B cell (primary cell): Measurements from ENCODE around the gene ZNF382. TPM values are rescaled to one million over a fixed set of nuclear protein-coding genes. Genes with fewer than 3 reads are reported as not detected.
A peak's percentile ranks its signal among the peaks of the same experiment; 100 is the strongest.

ENCODE experiments used
- ATAC-seq: fragments of 200-7000 bp; cut with Tn5 transposase; one replicate; pipeline ENCODE4 v1.10.0; 2021; ENCODE audit warnings: low read depth, mild to moderate bottlenecking, moderate number of reproducible peaks, moderate library complexity
- CTCF ChIA-PET: fragments of 350-600 bp; sonication (Branson Sonifier 250); formaldehyde crosslinking; loops from one replicate; lab custom pipeline; 2021; ENCODE audit warnings: antibody characterized with exemption, inconsistent platforms; lab: Charles Lee
- POLR2A ChIA-PET: fragments of 350-600 bp; sonication (Branson Sonifier 250); formaldehyde crosslinking; loops from one replicate; lab custom pipeline; 2021; ENCODE audit warnings: antibody characterized with exemption; lab: Charles Lee
- DNase-seq: peaks from one replicate; pipeline ENCODE4 v3.0.0; 2013
- H2AFZ ChIP-seq: 2 replicates; pipeline ENCODE4 v1.6.1; 2012; ENCODE audit warnings: mild to moderate bottlenecking, low read depth, low read length; ENCODE audit not compliant: insufficient read depth, poor library complexity, severe bottlenecking
- H3K27ac ChIP-seq, 2 donors: 1 replicate in 1 of 2; 2 replicates in 1 of 2; pipeline ENCODE4 v1.5.1; 2012 to 2013; ENCODE audit warnings: low read length in 2 of 2, mild to moderate bottlenecking in 2 of 2, moderate library complexity in 1 of 2
- H3K27me3 ChIP-seq, 4 experiments: fragments of 200-600 bp in 1 of 4; sonication (generic) in 1 of 4; replicated peaks in 1 of 4; 1 replicate in 2 of 4; 2 replicates in 2 of 4; pipeline versions ENCODE4 v1.6.1 to v1.7.0; 2013 to 2016; ENCODE audit warnings: low read length in 3 of 4, mild to moderate bottlenecking in 2 of 4, mixed read lengths in 1 of 4, moderate library complexity in 1 of 4; ENCODE audit not compliant: insufficient read depth in 4 of 4, control insufficient read depth in 3 of 4; ENCODE audit errors: control extremely low read depth in 1 of 4
- H3K36me3 ChIP-seq, 2 experiments: replicated peaks in 1 of 2; 1 replicate in 1 of 2; 2 replicates in 1 of 2; pipeline versions ENCODE4 v1.6.1 to v1.7.1; 2013; ENCODE audit warnings: low read length in 1 of 2; ENCODE audit not compliant: insufficient read depth in 2 of 2, control insufficient read depth in 1 of 2; ENCODE audit errors: control extremely low read depth in 1 of 2, extremely low read depth in 1 of 2
- H3K4me1 ChIP-seq, 2 donors: fragments of 200-600 bp in 1 of 2; sonication (generic) in 1 of 2; 1 replicate in 1 of 2; 2 replicates in 1 of 2; pipeline versions ENCODE4 v1.5.1 to v1.6.1; 2013 to 2017; ENCODE audit warnings: low read length in 2 of 2; ENCODE audit not compliant: control insufficient read depth in 2 of 2, insufficient read depth in 2 of 2
- H3K4me2 ChIP-seq: replicated peaks from 2 replicates; pipeline ENCODE3; 2012; ENCODE audit warnings: mild to moderate bottlenecking, low read depth, low read length; ENCODE audit not compliant: poor library complexity, severe bottlenecking
- H3K4me3 ChIP-seq, 5 experiments: fragments of 200-600 bp in 1 of 5; sonication (generic) in 1 of 5; 1 replicate in 3 of 5; 2 replicates in 2 of 5; pipeline versions ENCODE4 v1.5.1 to v1.7.0; 2011 to 2016; ENCODE audit warnings: low read length in 4 of 5, mild to moderate bottlenecking in 4 of 5, low read depth in 2 of 5, control low read depth in 1 of 5, moderate library complexity in 1 of 5; ENCODE audit not compliant: insufficient read depth in 1 of 5; ENCODE audit errors: control extremely low read depth in 1 of 5, extremely low read depth in 1 of 5
- H3K79me2 ChIP-seq: fragments of 200-600 bp; sonication (generic); one replicate; pipeline ENCODE4 v1.6.0; 2016; ENCODE audit warnings: low read length; ENCODE audit not compliant: control insufficient read depth, insufficient read depth
- H3K9ac ChIP-seq: fragments of 200-600 bp; sonication (generic); 2 replicates; pipeline ENCODE4 v1.6.1; 2017; ENCODE audit warnings: mild to moderate bottlenecking, low read length, moderate library complexity
- H3K9me3 ChIP-seq, 3 donors: one replicate each; pipeline versions ENCODE4 v1.6.1 to v1.7.1; 2013; ENCODE audit warnings: low read length in 2 of 3; ENCODE audit not compliant: control insufficient read depth in 2 of 3, insufficient read depth in 1 of 3; ENCODE audit errors: control extremely low read depth in 1 of 3
- H4K20me1 ChIP-seq: 2 replicates; pipeline ENCODE4 v1.6.0; 2012; ENCODE audit warnings: mild to moderate bottlenecking, low read length; ENCODE audit not compliant: insufficient read depth, control insufficient read depth, poor library complexity, severe bottlenecking
- H3K27ac Mint-ChIP-seq: one replicate; pipeline ENCODE4 v1.8.0; 2021; ENCODE audit warnings: mixed read lengths
- H3K27me3 Mint-ChIP-seq: one replicate; pipeline ENCODE4 v1.8.0; 2021; ENCODE audit warnings: mixed read lengths
- H3K4me1 Mint-ChIP-seq: one replicate; pipeline ENCODE4 v1.8.0; 2021; ENCODE audit warnings: mixed read lengths
- H3K4me3 Mint-ChIP-seq: one replicate; pipeline ENCODE4 v1.8.0; 2021; ENCODE audit warnings: mixed read lengths
- H3K9me3 Mint-ChIP-seq: one replicate; pipeline ENCODE4 v1.8.0; 2022; ENCODE audit warnings: mixed read lengths; ENCODE audit not compliant: insufficient read depth
- EZH2 ChIP-seq: IDR thresholded peaks from 2 replicates; pipeline ENCODE4 v1.6.1; 2012; ENCODE audit warnings: borderline replicate concordance, low read depth, mild to moderate bottlenecking, moderate library complexity, low read length; ENCODE audit not compliant: insufficient read depth, poor library complexity, severe bottlenecking
- WGBS: methylation state at CpG from one replicate; pipeline ENCODE4 v1.1.5; 2013; ENCODE audit warnings: missing lambda C conversion rate; ENCODE audit not compliant: insufficient coverage; 5-methylcytosine and 5-hydroxymethylcytosine counted together
- intact Hi-C: fragments of 100-400 bp; cut with micrococcal nuclease; formaldehyde crosslinking; loops from one replicate; pipeline ENCODE4 v1.10.0; 2022
- polyA plus RNA-seq: library from polyadenylated mRNA; depleted of rRNA; stranded (reverse); fragments of >200 nt; gene quantifications from 2 replicates; pipeline ENCODE4 v1.2.3, GENCODE V29; 2012
- total RNA-seq, 2 donors: library from RNA; stranded (reverse); fragments of 120-200 nt in 1 of 2; gene quantifications; 1 replicate in 1 of 2; 2 replicates in 1 of 2; pipeline versions ENCODE4 v1.2.3 to v1.2.4, GENCODE V29; 2013 to 2022
- TF ChIP-seq, protein P1 (sequence below): fragments of 200-600 bp; IDR thresholded peaks from one replicate; pipeline ENCODE4 v1.8.0; 2022; ENCODE audit warnings: antibody characterized with exemption, mild to moderate bottlenecking

The ZNF382 gene
- total and polyA plus RNA-seq, 2 donors (not counting 1 experiment from before 2014, with no cell fraction given) = 6.2 to 24.7 TPM

- no peaks in the 10 kb centered on the region for H3K27me3 Mint-ChIP-seq
- H3K9me3 Mint-ChIP-seq = no peaks in the 10 kb centered on the region
- Histone ChIP-seq H3K4me1 (peaks cover 18% of the 10 kb centered on the region in 2 donors), H3K27ac (peak overlapping the region in 1 of 2 donors; percentile 15), H3K9ac (no peak overlapping the region), H3K36me3 (peaks cover 13 to 26% of the 10 kb centered on the region in 2 experiments), H2AFZ (no peak overlapping the region), H3K4me3 (no peak overlapping the region), H3K9me3 (peaks cover 0 to 6% (median under 1%) of the 10 kb centered on the region in 3 donors), H3K27me3 (no peaks in the 10 kb centered on the region), H3K79me2 (peaks cover 71% of the 10 kb centered on the region), H3K4me2 (peak overlapping the region; percentile 87), H4K20me1 (no peaks in the 10 kb centered on the region)
- DNase-seq = no peak
- intact Hi-C loops = loop anchor here (10.0 kb wide), 1 partner anchor 580 kb away; the partner anchor contains the start of gene SDHAF1
- ChIA-PET POLR2A (no interaction called here), CTCF (no interaction called here)
- H3K4me1 Mint-ChIP-seq = peaks cover 34% of the 10 kb centered on the region
- peak overlapping the region; percentile 92 for H3K4me3 Mint-ChIP-seq
- peak overlapping the region; percentile 72 for H3K27ac Mint-ChIP-seq
- TF ChIP-seq, protein P1, sequence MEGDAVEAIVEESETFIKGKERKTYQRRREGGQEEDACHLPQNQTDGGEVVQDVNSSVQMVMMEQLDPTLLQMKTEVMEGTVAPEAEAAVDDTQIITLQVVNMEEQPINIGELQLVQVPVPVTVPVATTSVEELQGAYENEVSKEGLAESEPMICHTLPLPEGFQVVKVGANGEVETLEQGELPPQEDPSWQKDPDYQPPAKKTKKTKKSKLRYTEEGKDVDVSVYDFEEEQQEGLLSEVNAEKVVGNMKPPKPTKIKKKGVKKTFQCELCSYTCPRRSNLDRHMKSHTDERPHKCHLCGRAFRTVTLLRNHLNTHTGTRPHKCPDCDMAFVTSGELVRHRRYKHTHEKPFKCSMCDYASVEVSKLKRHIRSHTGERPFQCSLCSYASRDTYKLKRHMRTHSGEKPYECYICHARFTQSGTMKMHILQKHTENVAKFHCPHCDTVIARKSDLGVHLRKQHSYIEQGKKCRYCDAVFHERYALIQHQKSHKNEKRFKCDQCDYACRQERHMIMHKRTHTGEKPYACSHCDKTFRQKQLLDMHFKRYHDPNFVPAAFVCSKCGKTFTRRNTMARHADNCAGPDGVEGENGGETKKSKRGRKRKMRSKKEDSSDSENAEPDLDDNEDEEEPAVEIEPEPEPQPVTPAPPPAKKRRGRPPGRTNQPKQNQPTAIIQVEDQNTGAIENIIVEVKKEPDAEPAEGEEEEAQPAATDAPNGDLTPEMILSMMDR = no peak
- no peak for ATAC-seq
- WGBS = 100% methylated on average over 2 of the region's 2 CpGs
Observed at GRCh38 chr19:36574741-36575140, 30.4 kb upstream of the ZNF382 start.

DNA sequence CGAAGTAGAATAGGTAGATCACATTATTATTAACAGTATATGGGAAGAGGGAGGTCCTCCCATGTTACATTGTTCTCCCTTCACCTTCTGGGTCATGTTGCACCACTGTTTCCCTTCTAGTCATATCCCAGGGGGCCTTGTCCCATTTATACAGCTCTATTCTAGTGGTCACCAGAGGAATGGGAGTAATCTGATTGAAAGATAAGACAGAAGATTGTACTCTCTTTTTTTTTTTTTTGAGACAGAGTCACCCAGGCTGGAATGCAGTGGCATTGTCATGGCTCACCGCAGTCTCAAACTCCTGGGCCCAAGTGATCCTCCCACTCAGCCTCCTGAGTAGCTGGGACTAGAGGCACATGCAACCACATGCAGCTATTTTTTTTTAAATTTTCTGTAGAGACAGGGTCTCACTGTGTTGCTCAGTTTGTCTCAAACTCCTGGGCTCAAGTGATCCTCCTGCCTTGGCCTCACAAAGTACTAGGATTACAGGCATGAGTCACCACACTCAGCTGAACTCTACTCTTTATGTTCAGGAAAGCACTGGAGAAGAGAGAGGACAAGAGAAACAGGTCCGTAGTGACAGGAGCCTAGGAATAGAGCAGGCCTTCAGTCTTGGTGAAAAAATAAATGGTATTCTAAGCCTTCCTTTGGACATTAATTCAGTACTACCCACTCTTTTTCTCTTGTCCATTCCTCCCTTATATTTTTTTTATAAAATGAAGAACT, 27.7 kb upstream of the ZNF382 start:
- Mint-ChIP-seq H3K4me1 (peaks cover 25% of the 10 kb centered on the region), H3K4me3 (no peak overlapping the region), H3K9me3 (peaks cover 5% of the 10 kb centered on the region), H3K27ac (no peak overlapping the region), H3K27me3 (no peaks in the 10 kb centered on the region)
- TF ChIP-seq EZH2 = no peak
- TF ChIP-seq, protein P1 = no peak
- Histone ChIP-seq H3K79me2 (peaks cover 52% of the 10 kb centered on the region), H3K4me3 (no peak overlapping the region), H4K20me1 (no peaks in the 10 kb centered on the region), H3K27me3 (no peaks in the 10 kb centered on the region), H3K27ac (no peak overlapping the region), H3K4me1 (peaks cover 10 to 13% of the 10 kb centered on the region in 2 donors), H2AFZ (no peak overlapping the region), H3K4me2 (no peak overlapping the region), H3K36me3 (peaks cover 19 to 41% of the 10 kb centered on the region in 2 experiments), H3K9ac (no peak overlapping the region), H3K9me3 (peaks cover 0 to 9% (median 0%) of the 10 kb centered on the region in 3 donors)
- no peak for DNase-seq
- no peak for ATAC-seq
- POLR2A ChIA-PET = no interaction called here
- WGBS = 83% methylated on average over 1 of the region's 3 CpGs
- CTCF ChIA-PET = interaction anchor here (0.7 kb wide), 1 partner anchor 15 kb away, joined by 3 read pairs; no protein-coding TSS in a partner anchor
- intact Hi-C loops = loop anchor here (10.0 kb wide), 1 partner anchor 583 kb away; the partner anchor contains the start of gene SDHAF1
